Fibroblast of the aortic adventitia (primary cell): ENCODE data around the gene GAREM1. TPM values are rescaled to one million over a fixed set of nuclear protein-coding genes. Genes with fewer than 3 reads are reported as not detected.
A peak's percentile ranks its signal among the peaks of the same experiment; 100 is the strongest.

ENCODE experiments used
- DNase-seq: peaks from one replicate; pipeline ENCODE4 v3.0.0-alpha.2; 2010; ENCODE audit warnings: low read depth
- H3K4me3 ChIP-seq: 2 replicates; pipeline ENCODE4 v1.5.1; 2011; ENCODE audit warnings: low read depth, mild to moderate bottlenecking, control low read depth, low read length, moderate library complexity
- total RNA-seq: library from RNA; depleted of rRNA; stranded (reverse); fragments of >200 nt; gene quantifications from 2 replicates; pipeline ENCODE4 v1.2.3, GENCODE V29; 2012; ENCODE audit warnings: low replicate concordance
- TF ChIP-seq, protein P1 (sequence below): IDR thresholded peaks from 2 replicates; pipeline ENCODE4 v1.5.1; 2011; ENCODE audit warnings: mild to moderate bottlenecking, low read length, control low read depth, inconsistent platforms; ENCODE audit not compliant: insufficient read depth

GAREM1 gene
- total RNA-seq, 1 donor, result 5.5 TPM

DNA sequence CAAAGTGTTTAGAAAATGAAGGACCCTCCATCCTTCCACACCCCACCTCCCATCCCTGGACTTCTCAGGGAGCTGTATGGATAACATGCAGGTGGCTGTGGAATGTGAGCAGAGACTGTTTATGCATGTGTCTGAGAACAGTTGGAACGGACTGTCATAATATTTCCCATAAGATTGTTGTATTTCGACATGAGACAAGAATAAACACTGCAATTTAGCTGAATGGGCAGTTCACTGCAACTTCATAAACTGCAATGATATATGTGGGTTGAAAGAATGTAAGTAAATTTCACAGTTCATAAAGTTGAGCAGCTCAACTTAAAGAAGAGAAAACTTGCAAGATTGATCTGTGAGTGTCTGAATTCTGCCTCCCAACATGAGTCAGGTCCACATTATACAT is 206.3 kb downstream of the GAREM1 start:
- TF ChIP-seq, protein P1, sequence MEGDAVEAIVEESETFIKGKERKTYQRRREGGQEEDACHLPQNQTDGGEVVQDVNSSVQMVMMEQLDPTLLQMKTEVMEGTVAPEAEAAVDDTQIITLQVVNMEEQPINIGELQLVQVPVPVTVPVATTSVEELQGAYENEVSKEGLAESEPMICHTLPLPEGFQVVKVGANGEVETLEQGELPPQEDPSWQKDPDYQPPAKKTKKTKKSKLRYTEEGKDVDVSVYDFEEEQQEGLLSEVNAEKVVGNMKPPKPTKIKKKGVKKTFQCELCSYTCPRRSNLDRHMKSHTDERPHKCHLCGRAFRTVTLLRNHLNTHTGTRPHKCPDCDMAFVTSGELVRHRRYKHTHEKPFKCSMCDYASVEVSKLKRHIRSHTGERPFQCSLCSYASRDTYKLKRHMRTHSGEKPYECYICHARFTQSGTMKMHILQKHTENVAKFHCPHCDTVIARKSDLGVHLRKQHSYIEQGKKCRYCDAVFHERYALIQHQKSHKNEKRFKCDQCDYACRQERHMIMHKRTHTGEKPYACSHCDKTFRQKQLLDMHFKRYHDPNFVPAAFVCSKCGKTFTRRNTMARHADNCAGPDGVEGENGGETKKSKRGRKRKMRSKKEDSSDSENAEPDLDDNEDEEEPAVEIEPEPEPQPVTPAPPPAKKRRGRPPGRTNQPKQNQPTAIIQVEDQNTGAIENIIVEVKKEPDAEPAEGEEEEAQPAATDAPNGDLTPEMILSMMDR, result no peak
- no peak for DNase-seq
- no peak overlapping the region for H3K4me3 ChIP-seq

DNA sequence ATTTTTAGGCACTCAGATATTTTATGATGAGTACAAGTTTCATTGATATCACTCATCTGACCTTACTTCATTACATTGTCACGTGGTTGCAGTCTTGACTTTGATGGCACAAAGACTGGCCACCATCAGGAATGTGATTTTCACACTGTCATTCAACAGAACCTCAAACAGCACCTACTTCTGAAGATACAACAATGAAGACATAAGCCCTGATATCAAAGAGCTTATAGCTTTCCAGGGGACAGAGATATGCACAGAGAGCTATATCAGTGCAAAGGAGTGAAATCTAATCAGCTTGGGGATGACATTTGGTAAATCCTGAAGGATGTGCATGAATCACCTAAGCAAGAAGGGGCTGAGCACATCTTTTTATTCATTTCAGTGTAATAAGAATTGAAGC is 208.6 kb downstream of the GAREM1 start:
- H3K4me3 ChIP-seq, result no peak overlapping the region
- TF ChIP-seq, protein P1, result no peak
- DNase-seq, result no peak

DNA sequence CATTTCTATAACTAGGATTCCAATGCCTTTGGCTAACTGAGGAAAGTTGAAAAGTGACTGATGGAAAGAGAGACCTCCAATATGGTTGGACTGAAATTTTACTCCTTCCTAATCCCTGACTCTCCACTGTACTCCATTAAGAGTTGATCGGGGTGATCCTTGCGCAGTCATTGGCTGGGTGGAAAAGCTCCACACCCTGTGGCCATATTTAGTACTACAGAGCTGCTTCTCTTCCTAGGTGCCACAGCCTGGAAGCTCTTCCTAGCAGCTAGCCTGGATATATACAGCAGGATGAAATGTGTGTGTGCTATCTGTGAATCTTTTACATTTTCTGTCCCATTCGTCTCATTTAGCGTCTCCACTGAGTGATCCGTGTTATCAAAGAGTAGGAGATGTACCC is 209.7 kb downstream of the GAREM1 start:
- TF ChIP-seq, protein P1, result no peak
- H3K4me3 ChIP-seq, result no peak overlapping the region
- no peak for DNase-seq

DNA sequence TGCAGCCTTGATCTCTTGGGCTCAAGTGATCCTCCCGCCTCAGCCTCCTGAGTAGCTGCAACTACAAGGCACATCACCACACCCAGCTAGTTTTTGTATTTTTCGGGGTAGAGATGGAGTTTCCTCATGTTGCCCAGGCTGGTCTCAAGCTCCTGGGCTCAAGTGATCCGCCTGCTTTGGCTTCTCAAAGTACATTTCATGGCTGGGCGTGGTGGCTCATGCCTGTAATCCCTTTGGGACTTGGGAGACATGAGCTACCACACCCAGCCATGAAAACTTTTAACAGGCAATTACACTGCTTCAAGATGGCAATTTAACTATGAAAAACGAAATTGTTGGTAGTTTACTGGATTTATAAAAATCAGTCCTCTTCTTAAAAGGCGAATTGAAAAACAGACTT is 211.1 kb downstream of the GAREM1 start:
- no peak overlapping the region for H3K4me3 ChIP-seq
- DNase-seq, result peak; percentile 8

DNA sequence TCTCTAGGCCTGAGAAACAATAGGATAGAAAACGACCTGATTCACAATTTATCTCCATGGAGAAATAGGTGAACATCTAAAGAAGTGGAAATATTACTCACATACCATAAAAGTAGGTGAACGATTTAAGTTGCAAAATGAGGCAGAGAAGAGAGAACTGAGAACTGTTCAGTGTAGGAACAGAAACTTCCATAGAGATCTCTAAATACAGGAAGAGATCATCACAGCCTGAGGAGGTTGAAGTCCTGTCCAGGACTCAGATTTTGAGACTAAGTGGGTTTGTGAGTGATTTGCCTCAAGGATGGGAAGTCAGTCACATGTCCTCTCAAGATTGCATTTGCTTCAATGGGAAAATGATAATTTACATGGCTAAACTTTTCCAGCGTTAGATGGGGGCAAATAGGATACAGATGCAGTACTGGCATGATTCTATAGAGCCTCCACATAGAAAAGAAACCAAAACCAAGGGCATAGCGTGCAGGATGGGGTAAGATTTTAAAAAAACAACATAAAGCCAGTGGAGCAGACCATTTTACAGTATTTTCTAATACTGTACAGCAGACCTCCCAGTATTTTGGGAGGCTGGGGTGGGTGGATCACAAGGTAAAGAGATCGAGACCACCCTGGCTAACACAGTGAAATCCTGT is 212.0 kb downstream of the GAREM1 start:
- DNase-seq, result no peak
- no peak overlapping the region for H3K4me3 ChIP-seq
- TF ChIP-seq, protein P1, result no peak

More for the DNA sequence above, 211.1 kb downstream of the GAREM1 start:
- TF ChIP-seq, protein P1, result no peak

DNA sequence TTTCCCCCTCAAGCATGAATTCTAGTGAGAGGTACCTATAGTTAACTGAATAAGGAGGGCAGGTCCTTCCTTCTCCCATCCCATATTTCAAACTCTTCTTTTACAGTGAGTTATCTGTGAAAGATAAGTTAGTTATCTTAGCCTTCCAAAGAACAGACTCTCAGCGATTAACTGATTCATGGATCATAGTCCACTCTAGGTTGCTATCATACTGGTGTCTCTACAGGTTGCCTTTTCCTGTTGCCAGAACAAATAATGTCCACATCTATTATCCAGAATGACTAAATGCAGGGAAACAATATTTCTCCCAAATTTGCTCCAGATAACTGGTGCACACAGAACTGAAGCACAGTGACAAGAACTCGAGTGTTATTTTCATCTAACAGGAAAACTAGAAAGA is 212.5 kb downstream of the GAREM1 start:
- DNase-seq, result no peak
- TF ChIP-seq, protein P1, result no peak
- no peak overlapping the region for H3K4me3 ChIP-seq
